Prostate gland (tissue), 2 donors: ENCODE results near the gene ARPP21.

Experiments used
- POLR2AphosphoS5 ChIP-seq: sonication (generic); formaldehyde crosslinking; IDR thresholded peaks from one replicate; pipeline ENCODE4 v1.6.1; 2017; ENCODE audit warnings: antibody characterized with exemption
- TF ChIP-seq, protein P1 (sequence below), 4 experiments: fragments of 200-600 bp in 2 of 4; fragments of 450-650 bp in 2 of 4; sonication (generic) in 2 of 4; IDR thresholded peaks; 1 replicate in 3 of 4; 2 replicates in 1 of 4; pipeline ENCODE4 v1.5.1; 2016 to 2019; ENCODE audit warnings: antibody characterized with exemption in 4 of 4, mild to moderate bottlenecking in 2 of 4, moderate library complexity in 2 of 4

DNA sequence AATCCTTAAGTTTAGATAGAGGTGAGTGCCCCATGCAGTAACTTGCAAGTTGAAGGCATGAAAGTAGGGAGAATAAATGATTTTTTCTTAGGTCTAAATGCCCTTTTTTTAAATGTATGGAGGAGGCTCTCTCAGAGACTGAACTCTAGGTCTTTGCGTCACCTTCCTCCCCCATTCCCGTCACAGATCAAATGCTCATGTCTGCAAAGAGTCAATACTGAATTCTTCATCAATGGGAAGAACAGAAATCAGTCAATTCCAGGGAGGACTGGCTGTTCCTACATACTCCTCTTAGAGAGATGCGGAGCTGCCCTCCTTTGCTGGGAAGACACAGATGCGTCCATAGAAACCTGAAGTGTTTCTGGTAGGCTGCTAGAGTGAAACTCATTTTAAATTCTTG lies 98.2 kb downstream of the ARPP21 start:
- TF ChIP-seq, protein P1, sequence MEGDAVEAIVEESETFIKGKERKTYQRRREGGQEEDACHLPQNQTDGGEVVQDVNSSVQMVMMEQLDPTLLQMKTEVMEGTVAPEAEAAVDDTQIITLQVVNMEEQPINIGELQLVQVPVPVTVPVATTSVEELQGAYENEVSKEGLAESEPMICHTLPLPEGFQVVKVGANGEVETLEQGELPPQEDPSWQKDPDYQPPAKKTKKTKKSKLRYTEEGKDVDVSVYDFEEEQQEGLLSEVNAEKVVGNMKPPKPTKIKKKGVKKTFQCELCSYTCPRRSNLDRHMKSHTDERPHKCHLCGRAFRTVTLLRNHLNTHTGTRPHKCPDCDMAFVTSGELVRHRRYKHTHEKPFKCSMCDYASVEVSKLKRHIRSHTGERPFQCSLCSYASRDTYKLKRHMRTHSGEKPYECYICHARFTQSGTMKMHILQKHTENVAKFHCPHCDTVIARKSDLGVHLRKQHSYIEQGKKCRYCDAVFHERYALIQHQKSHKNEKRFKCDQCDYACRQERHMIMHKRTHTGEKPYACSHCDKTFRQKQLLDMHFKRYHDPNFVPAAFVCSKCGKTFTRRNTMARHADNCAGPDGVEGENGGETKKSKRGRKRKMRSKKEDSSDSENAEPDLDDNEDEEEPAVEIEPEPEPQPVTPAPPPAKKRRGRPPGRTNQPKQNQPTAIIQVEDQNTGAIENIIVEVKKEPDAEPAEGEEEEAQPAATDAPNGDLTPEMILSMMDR (IDR thresholded peaks at IDR 0.05), result no peak
- TF ChIP-seq POLR2AphosphoS5, result no peak
